Kidney (tissue), 14 donors: ENCODE data around the gene VCL. TPM values are rescaled to one million over a fixed set of nuclear protein-coding genes. Genes with fewer than 3 reads are reported as not detected.

Experiments
- DNase-seq, 5 donors: peaks; one replicate each; pipeline ENCODE4 v3.0.0-alpha.2; 2013 to 2020
- FAIRE-seq: peaks from 2 replicates; lab custom pipeline; 2012; peaks lifted over from hg19 to GRCh38; lab: Jason Lieb, UNC
- H3K27ac ChIP-seq, 2 donors: one replicate each; pipeline ENCODE4 v1.7.0; 2013; ENCODE audit warnings: low read depth in 2 of 2, low read length in 2 of 2, inconsistent platforms in 1 of 2
- H3K27me3 ChIP-seq: one replicate; pipeline ENCODE4 v1.7.1; 2013; ENCODE audit warnings: low read length, inconsistent platforms; ENCODE audit not compliant: control insufficient read depth, insufficient read depth
- H3K36me3 ChIP-seq, 3 donors: one replicate each; pipeline versions ENCODE4 v1.7.0 to v1.7.1; 2013; ENCODE audit warnings: low read length in 3 of 3, control low read depth in 1 of 3, inconsistent platforms in 1 of 3; ENCODE audit not compliant: insufficient read depth in 3 of 3, control insufficient read depth in 2 of 3
- H3K4me1 ChIP-seq, 3 donors: one replicate each; pipeline versions ENCODE4 v1.7.0 to v1.7.1; 2013; ENCODE audit warnings: low read length in 3 of 3, inconsistent platforms in 1 of 3, low read depth in 1 of 3; ENCODE audit not compliant: control insufficient read depth in 2 of 3, insufficient read depth in 2 of 3
- H3K4me3 ChIP-seq, 3 donors: one replicate each; pipeline versions ENCODE4 v1.7.0 to v1.8.1; 2013; ENCODE audit warnings: low read length in 3 of 3, control low read depth in 1 of 3, inconsistent platforms in 1 of 3
- H3K9ac ChIP-seq, 3 donors: one replicate each; pipeline versions ENCODE4 v1.7.0 to v1.7.1; 2013; ENCODE audit warnings: low read length in 3 of 3, control low read depth in 1 of 3, inconsistent platforms in 1 of 3
- H3K9me3 ChIP-seq, 3 donors: one replicate each; pipeline versions ENCODE4 v1.7.0 to v1.7.1; 2013; ENCODE audit warnings: low read length in 3 of 3, control low read depth in 1 of 3, inconsistent platforms in 1 of 3; ENCODE audit not compliant: control insufficient read depth in 2 of 3, insufficient read depth in 1 of 3
- CTCF ChIP-seq: IDR thresholded peaks from 3 replicates; pipeline ENCODE4 v1.5.1; 2012; ENCODE audit warnings: mild to moderate bottlenecking, moderate library complexity, borderline replicate concordance; ENCODE audit not compliant: insufficient read depth; ENCODE audit errors: extremely low read depth
- intact Hi-C: fragments of 100-400 bp; cut with DNase I; formaldehyde crosslinking; loops from one replicate; pipeline ENCODE4 v1.11.1; 2022
- polyA plus RNA-seq: library from polyadenylated mRNA; stranded (reverse); fragments of 350-450 nt; fragmentation: Illumina TruSeq; extraction: RNeasy Lipid Tissue Mini Kit (QIAGEN cat#74804); gene quantifications from one replicate; pipeline ENCODE4 v1.2.3, GENCODE V29; 2014; ENCODE audit warnings: low read depth, low replicate concordance; ENCODE audit not compliant: insufficient read depth
- total RNA-seq: library from RNA; stranded (reverse); fragmentation: NEBNext Ultra II Directional; extraction: Animal tissue kit (Norgen Biotek cat#: 25700); gene quantifications from one replicate; pipeline ENCODE4 v1.2.1, GENCODE V29; 2021
- donor health status: control.
- donor health status: control.
- donor health status: control.
- donor health status: control.
- donor health status: control.
- donor health status: DM: yes; HTN: yes; CAD: no.
- donor health status: Normal renal cell carcinoma (clear cell type).

The VCL gene
- total and polyA plus RNA-seq, 2 donors from 2014 or later: 23.8 to 167 TPM

- DNase-seq: no peak
- Histone ChIP-seq H3K9ac (no peak overlapping the region), H3K4me3 (no peak overlapping the region), H3K4me1 (peaks cover 0 to 4% (median 3%) of the 10 kb centered on the region in 3 donors), H3K9me3 (no peaks in the 10 kb centered on the region), H3K36me3 (no peaks in the 10 kb centered on the region), H3K27me3 (no peaks in the 10 kb centered on the region), H3K27ac (no peak overlapping the region)
- intact Hi-C loops: no loop called here
- TF ChIP-seq CTCF: no peak
- no peak for FAIRE-seq
These were observed 23.5 kb downstream of the VCL start for GRCh38 chr10:74021248-74022055.

GRCh38 chr10:74022926-74023629 lies 25.2 kb downstream of the VCL start:
- Histone ChIP-seq H3K4me1 (peaks cover 0 to 4% (median 3%) of the 10 kb centered on the region in 3 donors), H3K4me3 (no peak overlapping the region), H3K36me3 (no peaks in the 10 kb centered on the region), H3K9me3 (no peaks in the 10 kb centered on the region), H3K27me3 (no peaks in the 10 kb centered on the region), H3K9ac (no peak overlapping the region), H3K27ac (no peak overlapping the region)
- DNase-seq (no peak), FAIRE-seq (no peak)
- intact Hi-C loops: no loop called here
- TF ChIP-seq CTCF: no peak

- H3K27me3 ChIP-seq: no peaks in the 10 kb centered on the region
- no peak overlapping the region for H3K27ac ChIP-seq
- no peaks in the 10 kb centered on the region for H3K9me3 ChIP-seq
- FAIRE-seq (no peak), DNase-seq (no peak)
- H3K9ac ChIP-seq: no peak overlapping the region
- peaks cover 0 to 4% (median 3%) of the 10 kb centered on the region in 3 donors for H3K4me1 ChIP-seq
- intact Hi-C loops: no loop called here
- no peak overlapping the region for H3K4me3 ChIP-seq
- no peaks in the 10 kb centered on the region for H3K36me3 ChIP-seq
- no peak for TF ChIP-seq CTCF
These were observed 26.7 kb downstream of the VCL start for GRCh38 chr10:74024600-74024999.
